SU-DHL-6 (cell line): ENCODE results near the gene PDZRN3.

Source experiments
- CTCF ChIP-seq: fragments of 200-600 bp; sonication (generic); IDR thresholded peaks from one replicate; pipeline ENCODE4 v1.5.1; 2017; ENCODE audit warnings: antibody characterized with exemption, mild to moderate bottlenecking, low read length, moderate library complexity; ENCODE audit not compliant: insufficient read depth, poor library complexity, severe bottlenecking
- EZH2phosphoT487 ChIP-seq: fragments of 200-600 bp; sonication (generic), shearing (Covaris generic); conservative IDR thresholded peaks from 2 replicates; pipeline ENCODE4 v1.6.1; 2018; ENCODE audit warnings: mild to moderate bottlenecking, antibody characterized with exemption, low read length, moderate library complexity, mixed read lengths

GRCh38 chr3:73556520-73557372 lies 68.0 kb downstream of the PDZRN3 start:
- TF ChIP-seq CTCF, result no peak
- TF ChIP-seq EZH2phosphoT487, result no peak
